ENCODE measurements around the gene ANAPC4. TPM values are rescaled to one million over a fixed set of nuclear protein-coding genes. Genes with fewer than 3 reads are reported as not detected.

Gene ANAPC4
- total RNA-seq, 1 donor from 2014 or later: 41.7 TPM

DNA sequence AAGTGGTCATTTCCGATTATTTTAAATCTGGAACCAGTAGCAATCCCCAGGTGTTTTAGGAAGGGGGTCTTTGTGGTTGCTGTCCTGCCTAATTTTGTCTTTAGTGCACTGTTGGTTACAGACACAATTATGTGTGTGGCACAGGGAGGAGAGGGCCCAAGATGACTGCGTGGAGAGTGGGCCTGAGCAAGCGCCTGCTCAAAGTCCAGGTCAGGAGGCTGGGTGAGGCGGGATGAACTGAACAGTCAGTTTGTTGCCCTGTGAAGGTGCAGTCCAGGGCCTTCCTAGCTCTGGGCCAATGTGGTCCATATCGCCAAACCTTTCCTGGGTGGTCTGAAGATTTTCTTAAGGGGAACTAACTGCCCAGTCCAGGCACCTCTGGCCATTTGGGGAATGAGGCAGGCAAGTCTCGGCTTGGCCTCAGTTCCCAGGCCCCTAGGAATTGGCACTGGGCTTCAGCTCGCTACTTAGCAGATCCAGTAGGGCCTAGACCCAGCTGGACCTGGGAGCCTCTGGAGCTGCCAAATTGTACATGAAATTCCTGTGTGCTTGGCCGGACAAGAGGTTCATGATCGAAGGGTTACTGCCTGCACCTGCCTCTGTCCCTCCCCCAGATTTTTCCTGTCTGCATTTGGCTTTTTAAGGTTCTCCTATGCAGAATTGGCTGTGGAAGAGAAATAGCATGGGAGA, 47.6 kb downstream of the ANAPC4 start:
- ATAC-seq (peak; percentile 41), DNase-seq (ENCODE audit: low spot score) (no peak)
- intact Hi-C loops (cut with DNase I): no loop called here

DNA sequence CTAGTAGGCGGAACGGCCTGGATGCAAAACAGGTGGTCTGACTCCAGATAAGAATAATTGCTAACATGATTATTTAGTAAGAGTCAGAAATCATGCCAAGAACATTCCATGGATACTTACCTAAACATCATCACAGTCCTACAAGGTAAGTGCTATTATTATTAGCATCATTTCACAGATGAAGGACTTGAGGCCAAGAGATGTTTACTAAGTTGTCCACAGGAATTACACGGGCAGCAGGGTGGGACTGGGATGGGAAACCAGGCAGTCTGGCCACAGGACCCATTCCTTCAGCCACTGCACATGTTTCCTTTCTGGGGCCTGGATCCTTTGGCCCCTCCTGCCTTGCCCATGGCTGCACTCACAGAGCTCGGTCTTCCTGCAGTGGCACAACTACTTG, 48.3 kb downstream of the ANAPC4 start:
- ATAC-seq: peak; percentile 13
- intact Hi-C loops (cut with DNase I): no loop called here
- DNase-seq (ENCODE audit: low spot score): no peak

DNA sequence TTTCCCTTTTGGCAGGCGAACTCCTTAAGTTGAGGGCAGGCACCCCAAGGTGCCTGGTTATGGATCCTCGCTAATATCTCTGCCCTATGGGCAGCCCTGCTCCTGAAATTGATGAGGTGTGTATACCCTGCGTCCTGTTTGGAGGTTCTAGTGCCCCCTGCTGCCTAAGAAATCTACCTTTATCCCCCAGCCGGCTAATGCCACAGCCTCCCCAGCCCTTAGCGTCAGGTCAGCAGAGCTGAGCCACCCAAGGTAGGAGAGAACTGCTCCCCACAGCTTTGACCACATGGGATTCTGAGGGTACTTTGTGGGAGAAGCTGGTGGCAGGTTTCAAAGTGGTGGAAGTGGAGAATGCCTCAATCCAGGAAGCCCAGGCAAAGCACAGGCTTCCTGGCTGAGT, 50.8 kb downstream of the ANAPC4 start:
- intact Hi-C loops (cut with DNase I): no loop called here
- DNase-seq (ENCODE audit: low spot score) (no peak), ATAC-seq (no peak)

DNA sequence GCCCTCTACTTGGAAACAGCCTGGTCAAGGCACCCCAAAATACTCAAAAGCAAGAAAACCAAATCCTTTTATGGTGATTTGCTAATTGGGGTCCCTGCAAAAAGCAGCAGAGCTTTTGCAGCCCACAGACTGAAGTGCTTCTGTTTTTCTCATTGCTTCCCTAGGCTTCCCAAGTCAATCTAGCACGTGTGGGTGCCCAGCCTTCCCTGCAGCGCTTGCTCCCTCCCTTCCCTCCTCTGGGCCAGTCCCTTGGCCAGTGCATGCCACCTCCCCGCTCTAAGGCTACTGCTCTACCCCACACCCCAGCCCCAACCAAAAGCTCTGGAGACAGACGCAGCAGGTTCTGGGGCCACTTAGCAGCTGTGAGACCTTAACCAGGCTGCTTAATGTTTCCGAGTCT, 53.6 kb downstream of the ANAPC4 start:
- DNase-seq (ENCODE audit: low spot score) (no peak), ATAC-seq (no peak)
- intact Hi-C loops (cut with DNase I): no loop called here

DNA sequence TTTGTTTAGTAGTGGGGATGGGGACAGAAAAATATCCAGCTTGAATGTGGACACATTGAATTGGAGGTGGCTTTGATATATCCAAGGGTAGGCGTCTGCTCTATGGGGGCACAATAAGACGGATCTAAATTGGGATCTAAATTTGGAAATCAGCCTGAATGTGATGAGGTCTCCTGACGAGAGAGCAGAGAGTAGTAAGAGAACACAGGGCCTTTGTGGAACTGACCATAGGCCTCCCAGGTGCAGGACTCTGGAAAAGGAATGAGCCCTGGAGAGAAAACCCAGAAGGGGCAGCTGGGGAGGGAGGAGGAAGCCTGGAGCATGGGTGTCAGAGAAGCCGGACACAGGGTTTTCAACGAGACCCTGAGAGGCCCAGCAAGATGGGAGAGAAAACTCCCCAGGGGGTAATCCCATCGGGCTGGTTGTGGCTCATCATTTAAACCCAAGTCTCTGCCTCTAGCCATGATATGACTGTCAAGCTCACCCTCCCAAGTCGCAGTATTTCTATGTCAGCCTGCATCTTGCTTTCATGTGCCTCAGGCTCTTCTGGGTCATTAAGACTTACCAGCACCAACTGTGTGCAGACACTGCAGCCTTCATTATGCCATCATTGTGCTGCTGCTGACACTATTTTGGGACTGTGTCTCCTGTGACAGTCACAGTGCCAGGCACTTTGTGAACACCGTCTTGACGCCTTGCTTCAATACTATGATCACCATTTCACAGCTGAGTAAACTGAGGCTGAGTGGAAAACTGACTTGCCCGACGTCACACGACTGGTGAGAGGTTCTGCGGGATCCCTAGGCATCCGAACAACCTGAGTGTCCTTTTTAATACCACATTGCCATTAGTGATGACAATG, 57.1 kb downstream of the ANAPC4 start:
- no peak for DNase-seq (ENCODE audit: low spot score)
- intact Hi-C loops (cut with DNase I): no loop called here
- no peak for ATAC-seq

DNA sequence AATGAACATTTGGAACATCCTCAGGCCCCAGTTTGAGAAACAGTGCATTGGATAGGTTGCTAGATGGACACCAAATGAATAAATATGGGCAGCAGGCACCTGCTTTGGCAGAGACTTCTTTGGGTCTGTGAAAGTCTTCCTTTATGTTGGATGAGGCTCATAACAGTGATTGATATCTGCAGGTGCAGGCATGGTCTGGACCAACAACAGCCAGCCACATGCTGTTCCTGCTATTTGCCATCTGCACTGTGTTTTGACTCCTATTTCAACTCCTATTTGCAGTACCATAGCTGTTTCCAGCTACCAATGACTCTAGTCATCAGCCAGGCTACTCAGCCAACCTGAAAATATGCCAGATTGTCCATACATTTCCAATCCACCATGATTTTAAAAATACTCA, 60.9 kb downstream of the ANAPC4 start:
- DNase-seq (ENCODE audit: low spot score) (no peak), ATAC-seq (no peak)
- intact Hi-C loops (cut with DNase I): no loop called here

DNA sequence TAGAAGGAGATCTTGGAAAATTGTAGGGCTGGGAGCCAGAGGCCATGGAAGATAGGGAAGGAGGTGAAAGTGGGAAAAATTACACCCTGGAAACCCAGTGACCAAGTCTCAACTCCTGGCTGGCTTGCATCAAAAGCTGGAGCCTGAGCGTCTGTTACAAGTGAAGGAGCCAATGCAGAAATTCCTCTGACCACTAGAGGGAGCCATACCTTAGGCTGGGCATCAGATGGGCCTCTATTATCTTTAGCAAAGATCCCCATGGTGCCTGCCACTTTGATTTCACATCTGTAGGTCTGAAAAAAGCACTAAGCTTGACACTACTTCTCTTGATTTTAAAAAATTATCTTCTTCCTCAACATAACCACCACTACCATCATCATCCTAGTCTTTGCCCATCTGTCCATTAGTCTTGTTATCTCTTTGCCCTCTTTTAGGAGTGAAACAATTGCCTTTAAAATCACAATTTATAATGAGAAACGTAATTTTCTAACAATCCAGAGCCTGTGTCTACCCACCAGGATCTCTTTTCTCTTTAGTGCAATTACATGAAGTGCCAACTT, 62.9 kb downstream of the ANAPC4 start:
- intact Hi-C loops (cut with DNase I): loop anchor here (5.0 kb wide), 1 partner anchor 332 kb away; no protein-coding TSS in a partner anchor
- peak; percentile 64 for DNase-seq (ENCODE audit: low spot score)

DNA sequence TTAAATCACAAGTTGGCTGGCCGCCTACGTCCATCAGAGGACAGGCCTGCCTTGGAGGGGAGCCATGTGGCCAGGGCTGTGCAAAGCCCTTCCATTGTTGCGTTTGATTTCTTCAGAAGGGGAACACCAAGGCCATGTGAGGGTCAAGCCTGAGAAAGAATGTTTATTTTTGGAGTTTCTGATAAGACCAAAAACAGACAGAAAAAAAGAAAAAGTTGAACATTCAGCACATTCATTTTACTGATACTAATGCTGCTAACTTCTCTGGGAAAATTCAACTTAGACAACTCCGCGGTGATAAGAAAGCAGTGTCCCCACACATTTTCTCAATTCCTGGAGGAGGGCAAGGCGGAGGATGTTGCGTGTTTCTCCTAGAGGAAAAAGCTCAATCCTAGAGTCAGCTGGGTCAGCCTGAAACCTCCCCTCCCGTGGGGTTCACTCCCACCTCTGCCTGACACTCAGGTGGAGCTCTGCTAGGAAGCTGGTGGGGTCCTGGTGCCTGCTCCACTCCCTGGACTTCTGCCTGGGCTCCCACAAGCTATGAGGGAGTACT, 63.5 kb downstream of the ANAPC4 start:
- ATAC-seq: peak; percentile 49
- intact Hi-C loops (cut with DNase I): loop anchor here (5.0 kb wide), 1 partner anchor 332 kb away; no protein-coding TSS in a partner anchor
- no peak for DNase-seq (ENCODE audit: low spot score)

More for the DNA sequence above, 62.9 kb downstream of the ANAPC4 start:
- peak; percentile 83 for ATAC-seq

DNA sequence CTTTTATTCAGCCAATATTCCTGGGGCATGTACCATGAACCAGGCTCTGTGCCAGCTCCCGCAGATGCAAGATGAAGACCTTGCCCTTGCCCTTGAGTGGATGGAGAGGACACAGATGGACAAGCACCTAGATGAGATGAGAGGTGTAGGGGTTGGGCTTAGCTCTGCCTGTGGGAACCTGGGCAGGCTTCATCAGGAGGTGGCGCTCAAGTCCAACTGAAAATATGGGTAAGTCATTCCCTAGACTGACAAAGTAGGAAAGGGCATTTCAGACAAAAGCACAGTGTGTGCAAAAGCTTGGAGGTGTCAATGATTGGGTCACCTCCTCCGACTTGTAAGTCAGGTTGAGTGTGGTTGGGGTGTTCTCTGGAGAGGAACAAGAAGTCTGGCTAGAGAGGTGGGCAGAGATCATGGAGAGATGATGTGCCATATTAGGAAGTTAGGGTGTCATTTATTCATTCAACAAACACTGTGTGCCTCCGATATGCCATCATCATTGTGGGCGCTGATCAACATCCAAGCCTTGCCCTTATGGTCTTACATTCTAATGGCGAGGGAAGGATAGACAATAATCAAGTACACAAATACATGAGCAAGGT, 64.6 kb downstream of the ANAPC4 start:
- DNase-seq (ENCODE audit: low spot score) (peak; percentile 70), ATAC-seq (peak; percentile 68)
- intact Hi-C loops (cut with DNase I): loop anchor here (5.0 kb wide), 1 partner anchor 331 kb away; no protein-coding TSS in a partner anchor

DNA sequence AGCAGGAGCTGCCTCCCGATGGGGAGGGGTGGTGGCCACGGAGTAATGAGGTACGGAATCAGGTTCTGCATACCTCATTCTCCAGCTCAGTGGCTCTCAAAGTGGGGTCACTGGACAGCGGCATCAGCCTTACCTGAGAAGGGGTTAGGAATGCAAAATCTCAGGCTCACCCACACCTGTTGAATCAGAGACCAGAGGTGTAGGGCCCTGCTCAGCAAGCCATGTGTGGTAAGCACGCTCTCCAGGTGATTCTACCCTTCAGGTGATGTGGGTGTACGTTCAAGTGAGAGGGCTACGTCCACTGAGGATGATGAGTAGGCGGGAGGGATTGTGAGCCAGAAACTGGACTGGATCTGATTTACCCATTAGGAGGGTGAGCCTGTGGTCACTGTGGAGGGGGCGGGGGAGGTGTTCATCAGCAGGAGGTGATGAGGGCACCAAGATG, 65.8 kb downstream of the ANAPC4 start:
- no peak for DNase-seq (ENCODE audit: low spot score)
- intact Hi-C loops (cut with DNase I): loop anchor here (5.0 kb wide), 1 partner anchor 329 kb away; no protein-coding TSS in a partner anchor
- no peak for ATAC-seq

DNA sequence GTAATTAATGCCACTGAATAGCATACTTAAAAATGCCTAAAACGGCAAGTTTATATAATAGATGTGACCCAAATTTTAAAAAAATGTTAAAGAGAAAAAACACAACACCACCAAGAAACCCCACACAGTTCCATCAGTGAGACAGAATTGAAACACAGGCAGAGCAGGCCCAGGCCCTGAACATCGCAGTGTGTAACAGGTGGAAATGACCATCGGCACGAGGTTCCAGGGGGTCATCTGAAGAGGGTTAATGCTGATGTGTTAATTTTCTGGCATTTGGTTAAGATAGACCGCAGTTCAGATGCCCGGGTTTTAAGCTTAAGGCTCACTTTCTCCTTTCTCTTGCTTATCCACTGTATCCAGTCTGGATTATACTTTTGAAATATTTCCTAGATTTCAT, 66.8 kb downstream of the ANAPC4 start:
- ATAC-seq: no peak
- no peak for DNase-seq (ENCODE audit: low spot score)
- intact Hi-C loops (cut with DNase I): loop anchor here (5.0 kb wide), 1 partner anchor 328 kb away; no protein-coding TSS in a partner anchor

DNA sequence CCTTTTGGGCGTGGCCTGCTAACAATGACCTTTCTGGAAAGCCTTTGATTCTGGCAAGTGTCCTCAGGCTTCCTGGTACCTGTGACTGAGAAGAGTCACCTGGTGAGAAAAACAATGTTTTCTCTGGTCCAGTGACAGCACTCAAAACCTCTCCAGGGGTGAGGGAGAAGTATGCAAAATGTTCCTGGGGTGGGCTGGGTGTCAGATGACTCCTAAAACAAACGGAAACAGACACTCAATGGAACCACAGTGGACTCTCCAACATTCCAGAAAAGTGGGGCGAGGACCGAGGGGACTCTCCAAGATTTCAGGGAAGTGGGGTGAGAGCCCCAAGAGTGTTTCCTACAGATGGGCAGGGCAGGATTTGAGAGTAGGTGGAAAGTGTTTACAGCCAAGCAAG, 69.5 kb downstream of the ANAPC4 start:
- intact Hi-C loops (cut with DNase I): no loop called here
- ATAC-seq (no peak), DNase-seq (ENCODE audit: low spot score) (no peak)

DNA sequence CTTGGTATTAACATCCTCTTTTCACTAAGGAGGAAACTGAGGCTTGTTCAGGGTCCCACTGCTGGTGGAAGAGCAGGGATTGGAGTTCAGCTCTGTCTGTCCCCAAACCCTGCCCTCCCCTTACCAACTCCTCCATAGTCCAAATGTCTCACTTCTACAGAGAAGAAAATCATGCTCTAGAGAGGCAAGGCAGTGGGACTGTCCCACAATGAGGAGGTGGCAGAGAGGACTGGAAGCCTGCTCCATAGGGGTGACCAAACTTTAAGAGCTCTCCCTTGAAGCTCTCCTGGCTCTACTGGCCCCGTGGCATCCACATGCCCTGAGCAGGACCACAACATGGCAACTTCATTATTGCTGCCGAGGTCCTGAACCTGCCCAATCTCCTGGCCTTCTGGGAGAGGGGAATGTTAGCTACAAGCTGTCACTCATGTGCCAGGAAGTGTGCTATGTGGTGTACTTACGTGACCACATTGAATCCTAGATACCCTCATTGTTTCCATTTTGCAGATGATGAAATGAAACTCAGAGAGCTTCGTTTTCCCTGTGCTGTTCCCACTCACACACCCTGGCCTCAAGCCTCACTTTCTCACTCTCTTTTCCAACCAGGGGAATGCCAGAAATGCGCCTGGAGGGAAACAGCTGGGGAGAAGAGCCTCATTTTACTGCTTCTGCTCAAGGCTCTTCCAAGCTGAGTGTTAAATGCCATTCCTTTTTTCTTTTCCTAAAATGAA, 71.5 kb downstream of the ANAPC4 start:
- intact Hi-C loops (cut with DNase I): no loop called here
- DNase-seq (ENCODE audit: low spot score): no peak
- ATAC-seq: no peak

DNA sequence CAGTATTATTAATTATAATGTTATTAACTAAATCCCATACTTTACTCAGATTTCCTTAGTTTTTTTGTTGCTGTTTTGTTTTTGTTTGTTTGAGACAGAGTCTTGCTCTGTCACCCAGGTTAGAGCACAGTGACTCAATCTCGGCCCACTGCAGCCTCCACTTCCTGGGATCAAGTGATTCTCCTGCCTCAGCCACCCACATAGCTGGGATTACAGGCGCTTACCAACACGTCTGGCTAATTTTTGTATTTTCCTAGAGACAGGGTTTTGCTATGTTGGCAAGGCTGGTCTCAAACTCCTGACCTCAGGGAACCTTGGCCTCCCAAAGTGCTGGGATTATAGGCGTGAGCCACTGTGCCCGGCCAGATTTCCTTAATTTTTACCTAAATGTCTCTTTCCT, 72.2 kb downstream of the ANAPC4 start:
- DNase-seq (ENCODE audit: low spot score): no peak
- intact Hi-C loops (cut with DNase I): no loop called here

DNA sequence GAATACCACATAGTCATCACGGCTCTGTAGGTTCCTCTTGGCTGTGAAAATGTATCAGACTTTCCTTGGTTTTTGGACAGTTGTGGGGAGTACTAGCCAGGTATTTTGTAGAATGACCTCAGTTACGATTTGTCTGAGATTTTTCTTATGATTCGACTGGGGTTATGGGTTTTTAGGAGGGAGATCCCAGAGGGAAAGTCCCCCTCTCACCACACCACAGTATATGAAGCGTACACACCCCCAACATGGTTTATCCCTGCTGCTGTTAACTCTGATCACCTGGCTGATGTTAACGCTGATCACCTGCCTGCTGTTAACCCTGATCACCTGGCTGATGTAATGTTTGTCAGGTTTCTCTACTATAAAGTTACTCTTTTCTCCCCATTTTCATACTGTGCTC, 72.6 kb downstream of the ANAPC4 start:
- no peak for DNase-seq (ENCODE audit: low spot score)
- intact Hi-C loops (cut with DNase I): no loop called here
- ATAC-seq: no peak

More for the DNA sequence above, 72.2 kb downstream of the ANAPC4 start:
- no peak for ATAC-seq

DNA sequence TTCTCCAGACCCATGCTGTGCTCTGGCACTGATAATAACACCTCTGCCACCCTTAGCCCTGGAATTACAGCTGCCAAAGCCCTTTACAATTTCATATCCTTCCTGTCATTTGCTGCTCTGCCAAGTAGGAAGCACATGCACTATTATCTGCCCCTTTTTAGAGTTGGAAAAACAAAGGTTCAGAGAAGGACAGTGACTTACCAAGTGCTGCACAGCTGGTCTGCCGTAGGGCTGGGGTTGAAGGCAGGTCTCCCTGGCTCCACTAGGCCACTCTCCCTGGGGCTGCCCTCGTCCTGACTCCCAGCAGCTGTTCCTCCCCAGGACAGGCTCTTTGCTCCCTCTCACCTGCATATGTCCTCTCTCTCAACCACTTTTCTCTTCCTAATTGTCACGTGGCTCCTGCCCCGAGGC, 73.4 kb downstream of the ANAPC4 start:
- no peak for ATAC-seq
- no peak for DNase-seq (ENCODE audit: low spot score)
- intact Hi-C loops (cut with DNase I): no loop called here

DNA sequence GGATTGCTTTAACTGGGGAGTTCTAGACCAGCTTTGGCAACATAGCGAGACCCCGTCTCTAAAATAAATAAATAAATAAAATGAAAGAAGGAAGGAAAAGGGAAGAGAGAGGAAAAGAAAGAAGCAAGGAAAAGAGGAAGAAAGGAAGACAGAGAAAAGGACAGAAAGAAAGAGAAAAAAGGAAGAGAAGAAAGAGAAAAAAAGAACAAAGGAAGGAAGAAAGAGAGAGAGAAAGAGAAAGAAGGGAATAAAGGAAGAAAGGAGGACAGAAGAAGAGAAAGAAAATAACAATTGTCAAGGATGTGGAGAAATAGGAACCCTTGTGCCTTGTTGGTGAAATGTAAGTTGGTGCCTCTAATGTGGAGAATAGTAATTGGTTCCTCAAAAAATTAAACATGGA, 74.6 kb downstream of the ANAPC4 start:
- DNase-seq (ENCODE audit: low spot score) (no peak), ATAC-seq (no peak)
- intact Hi-C loops (cut with DNase I): no loop called here

DNA sequence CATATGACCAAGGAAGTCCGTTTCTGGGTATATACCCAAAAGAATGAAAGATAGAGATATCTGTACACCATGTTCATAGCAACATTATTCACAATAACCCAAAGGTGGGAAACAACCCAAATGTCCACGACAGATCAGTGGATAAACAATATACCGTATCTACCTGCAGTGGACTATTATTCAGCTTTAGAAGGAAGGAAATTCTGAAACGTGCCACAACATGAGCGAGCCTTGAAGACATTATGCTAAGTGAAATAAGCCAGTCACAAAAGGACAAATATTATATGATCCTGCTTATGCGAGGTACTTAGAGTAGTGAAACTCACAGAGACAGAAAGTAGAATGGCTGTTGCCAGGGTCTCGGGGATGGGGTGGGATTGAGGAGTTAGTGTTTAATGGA, 75.0 kb downstream of the ANAPC4 start:
- ATAC-seq (no peak), DNase-seq (ENCODE audit: low spot score) (no peak)
- intact Hi-C loops (cut with DNase I): no loop called here

Measured in sciatic nerve (tissue), 2 donors.